Parathyroid adenoma (tissue), 2 donors: ENCODE results near the gene PTGES3.

Source experiments
- H2AFZ ChIP-seq: fragments of 300-600 bp; sonication (generic); one replicate; pipeline ENCODE4 v1.7.0; 2017; ENCODE audit warnings: antibody characterized with exemption, mild to moderate bottlenecking
- H3K27ac ChIP-seq: fragments of 300-600 bp; sonication (generic); one replicate; pipeline ENCODE4 v1.7.0; 2017
- H3K27me3 ChIP-seq: fragments of 300-600 bp; sonication (generic); one replicate; pipeline ENCODE4 v1.7.0; 2017; ENCODE audit warnings: low read length; ENCODE audit not compliant: control insufficient read depth, insufficient read depth
- H3K36me3 ChIP-seq: fragments of 300-600 bp; sonication (generic); one replicate; pipeline ENCODE4 v1.7.0; 2017; ENCODE audit warnings: low read length; ENCODE audit not compliant: control insufficient read depth, insufficient read depth
- H3K4me1 ChIP-seq: fragments of 300-600 bp; sonication (generic); one replicate; pipeline ENCODE4 v1.7.0; 2017; ENCODE audit warnings: control low read depth
- H3K4me2 ChIP-seq: fragments of 300-600 bp; sonication (generic); one replicate; pipeline ENCODE4 v1.7.0; 2017; ENCODE audit warnings: low read length
- H3K4me3 ChIP-seq: fragments of 300-600 bp; sonication (generic); one replicate; pipeline ENCODE4 v1.7.0; 2017; ENCODE audit warnings: low read depth, low read length
- H3K79me2 ChIP-seq: fragments of 300-600 bp; sonication (generic); one replicate; pipeline ENCODE4 v1.7.0; 2017; ENCODE audit warnings: control low read depth
- H3K9ac ChIP-seq: fragments of 300-600 bp; sonication (generic); one replicate; pipeline ENCODE4 v1.7.0; 2017; ENCODE audit warnings: mild to moderate bottlenecking
- H3K9me3 ChIP-seq: fragments of 300-600 bp; sonication (generic); one replicate; pipeline ENCODE4 v1.7.0; 2017; ENCODE audit warnings: low read length; ENCODE audit not compliant: control insufficient read depth
- TF ChIP-seq, protein P1 (sequence below): fragments of 300-600 bp; sonication (generic); IDR thresholded peaks from one replicate; pipeline ENCODE4 v1.7.0; 2017; ENCODE audit warnings: antibody characterized with exemption, mild to moderate bottlenecking
- donor health status: primary hyperparathyroidism.

PTGES3 gene

DNA sequence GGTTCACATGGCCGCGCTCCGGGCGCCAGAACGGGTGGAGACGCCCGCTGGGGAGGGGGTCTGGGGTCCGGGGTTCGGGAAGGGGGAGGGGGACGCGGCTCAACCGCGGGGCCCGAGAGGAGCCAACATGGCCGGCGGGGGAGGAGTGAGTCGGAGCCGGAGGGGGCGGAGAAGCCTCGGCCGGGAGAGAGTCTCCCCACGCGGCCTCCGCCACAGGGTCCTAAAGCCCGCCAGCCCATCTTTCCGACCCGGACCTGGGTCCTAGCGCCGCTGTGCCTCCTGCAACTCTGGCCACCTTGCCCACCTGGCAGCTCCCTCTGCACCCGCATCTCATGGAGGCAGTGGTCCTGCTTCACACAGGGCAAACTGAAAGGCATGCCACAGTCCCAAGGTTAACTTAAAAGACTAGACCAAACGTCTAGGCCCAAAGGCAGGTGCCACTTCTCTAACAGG is 57.9 kb downstream of the PTGES3 start, which contains the start of gene BAZ2A:
BAZ2A (minus strand) TSS at position 147 of the 453 bp plus-strand sequence. CDS start 12,796 bp downstream, outside the sequence.
- TF ChIP-seq, protein P1, sequence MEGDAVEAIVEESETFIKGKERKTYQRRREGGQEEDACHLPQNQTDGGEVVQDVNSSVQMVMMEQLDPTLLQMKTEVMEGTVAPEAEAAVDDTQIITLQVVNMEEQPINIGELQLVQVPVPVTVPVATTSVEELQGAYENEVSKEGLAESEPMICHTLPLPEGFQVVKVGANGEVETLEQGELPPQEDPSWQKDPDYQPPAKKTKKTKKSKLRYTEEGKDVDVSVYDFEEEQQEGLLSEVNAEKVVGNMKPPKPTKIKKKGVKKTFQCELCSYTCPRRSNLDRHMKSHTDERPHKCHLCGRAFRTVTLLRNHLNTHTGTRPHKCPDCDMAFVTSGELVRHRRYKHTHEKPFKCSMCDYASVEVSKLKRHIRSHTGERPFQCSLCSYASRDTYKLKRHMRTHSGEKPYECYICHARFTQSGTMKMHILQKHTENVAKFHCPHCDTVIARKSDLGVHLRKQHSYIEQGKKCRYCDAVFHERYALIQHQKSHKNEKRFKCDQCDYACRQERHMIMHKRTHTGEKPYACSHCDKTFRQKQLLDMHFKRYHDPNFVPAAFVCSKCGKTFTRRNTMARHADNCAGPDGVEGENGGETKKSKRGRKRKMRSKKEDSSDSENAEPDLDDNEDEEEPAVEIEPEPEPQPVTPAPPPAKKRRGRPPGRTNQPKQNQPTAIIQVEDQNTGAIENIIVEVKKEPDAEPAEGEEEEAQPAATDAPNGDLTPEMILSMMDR, result no peak
- peak within 1 kb of the TSS; percentile 85 for H3K4me2 ChIP-seq
- peaks cover 41% of the 10 kb centered on the region for H3K79me2 ChIP-seq
- H3K4me1 ChIP-seq, result peaks cover 27% of the 10 kb centered on the region
- H3K9me3 ChIP-seq, result no peaks in the 10 kb centered on the region
- H3K9ac ChIP-seq, result peak within 1 kb of the TSS; percentile 96
- no peaks in the 10 kb centered on the region for H3K27me3 ChIP-seq
- peak within 1 kb of the TSS; percentile 95 for H3K4me3 ChIP-seq
- H3K27ac ChIP-seq, result peak within 1 kb of the TSS; percentile 89
- H2AFZ ChIP-seq, result peak within 1 kb of the TSS; percentile 76
- H3K36me3 ChIP-seq, result no peaks in the 10 kb centered on the region

DNA sequence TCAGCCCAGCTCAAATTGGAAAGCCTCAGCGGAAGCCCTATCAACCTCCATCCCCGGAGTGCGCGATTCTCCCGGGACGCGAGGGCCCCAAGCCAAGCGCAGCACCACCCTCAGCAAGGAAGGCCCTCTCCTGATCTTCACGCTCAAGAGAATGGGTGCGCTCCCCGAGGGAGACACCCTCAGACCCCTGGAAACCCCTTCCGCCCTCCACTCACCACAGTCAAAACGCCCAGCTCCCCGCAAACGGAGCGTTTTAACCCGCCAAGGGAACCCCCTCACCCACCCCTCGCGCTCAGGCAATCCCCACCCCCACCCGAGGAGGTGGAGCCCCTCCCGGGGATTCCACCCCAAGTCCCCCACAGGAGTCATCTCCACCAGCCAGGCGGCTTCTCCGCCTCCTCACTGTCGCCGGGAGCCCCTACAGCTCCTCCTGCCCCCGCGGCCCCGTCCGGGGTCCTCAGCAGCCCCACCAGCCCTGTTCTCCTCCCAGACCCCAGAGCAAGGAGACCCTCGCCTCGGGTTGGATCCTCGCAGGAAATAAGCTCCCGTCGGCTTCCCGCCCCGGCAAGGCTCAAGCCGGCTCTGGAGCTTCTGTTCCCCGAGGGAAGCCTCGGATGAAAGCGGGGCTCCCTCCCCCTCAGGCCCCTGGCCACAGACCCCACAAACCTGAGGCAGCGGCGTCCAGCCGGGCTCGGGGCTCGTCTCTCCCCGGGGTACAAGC is 58.5 kb downstream of the PTGES3 start:
- peaks cover 27% of the 10 kb centered on the region for H3K4me1 ChIP-seq
- no peaks in the 10 kb centered on the region for H3K27me3 ChIP-seq
- no peaks in the 10 kb centered on the region for H3K36me3 ChIP-seq
- peak overlapping the region; percentile 95 for H3K4me3 ChIP-seq
- peak overlapping the region; percentile 76 for H2AFZ ChIP-seq
- peak overlapping the region; percentile 96 for H3K9ac ChIP-seq
- peaks cover 47% of the 10 kb centered on the region for H3K79me2 ChIP-seq
- TF ChIP-seq, protein P1, result no peak
- no peaks in the 10 kb centered on the region for H3K9me3 ChIP-seq
- peak overlapping the region; percentile 89 for H3K27ac ChIP-seq
- H3K4me2 ChIP-seq, result peak overlapping the region; percentile 85

DNA sequence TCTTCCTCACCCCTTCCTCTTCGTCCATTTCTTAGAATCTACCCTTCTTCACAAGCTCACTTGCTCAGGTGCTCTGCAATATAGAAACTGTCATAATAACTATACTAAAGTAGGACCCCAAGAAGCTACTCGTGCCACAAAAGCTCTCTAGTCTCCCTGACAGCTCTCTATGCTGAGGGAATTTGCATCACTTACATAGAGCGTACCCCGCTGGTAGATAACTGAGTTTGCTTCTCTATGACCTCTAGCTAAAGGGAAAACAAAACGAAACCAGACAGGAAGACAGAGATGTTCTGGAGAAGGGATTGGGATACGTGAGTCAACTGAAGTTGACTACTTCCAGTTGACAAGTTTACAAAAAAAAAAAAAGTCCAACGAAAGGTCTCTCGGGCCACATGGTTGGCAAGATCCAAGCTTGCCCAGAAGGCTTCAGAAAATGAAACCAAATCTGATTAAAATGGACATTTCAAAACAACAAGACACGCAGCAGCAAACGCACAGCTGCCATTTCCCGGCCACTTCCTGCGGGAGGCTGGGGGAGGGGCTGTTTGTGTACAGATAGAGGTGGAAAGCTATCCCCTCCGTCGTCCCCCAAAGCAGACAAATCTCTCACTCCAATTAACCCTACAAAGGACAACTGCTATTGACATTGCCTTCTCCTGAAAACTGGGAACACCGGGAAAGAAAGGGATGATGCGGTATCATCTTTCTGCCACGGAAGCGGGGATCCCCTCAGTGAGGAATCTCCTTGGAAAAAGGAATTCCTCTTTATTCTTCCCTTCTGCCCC is 59.2 kb downstream of the PTGES3 start:
- Histone ChIP-seq H3K79me2 (peaks cover 55% of the 10 kb centered on the region), H3K27me3 (no peaks in the 10 kb centered on the region), H3K36me3 (no peaks in the 10 kb centered on the region), H3K4me2 (peak overlapping the region; percentile 85), H3K9ac (peak overlapping the region; percentile 96), H3K27ac (peak overlapping the region; percentile 89), H2AFZ (peak overlapping the region; percentile 76), H3K4me3 (peak overlapping the region; percentile 95), H3K9me3 (no peaks in the 10 kb centered on the region), H3K4me1 (peaks cover 33% of the 10 kb centered on the region)
- TF ChIP-seq, protein P1, result no peak

DNA sequence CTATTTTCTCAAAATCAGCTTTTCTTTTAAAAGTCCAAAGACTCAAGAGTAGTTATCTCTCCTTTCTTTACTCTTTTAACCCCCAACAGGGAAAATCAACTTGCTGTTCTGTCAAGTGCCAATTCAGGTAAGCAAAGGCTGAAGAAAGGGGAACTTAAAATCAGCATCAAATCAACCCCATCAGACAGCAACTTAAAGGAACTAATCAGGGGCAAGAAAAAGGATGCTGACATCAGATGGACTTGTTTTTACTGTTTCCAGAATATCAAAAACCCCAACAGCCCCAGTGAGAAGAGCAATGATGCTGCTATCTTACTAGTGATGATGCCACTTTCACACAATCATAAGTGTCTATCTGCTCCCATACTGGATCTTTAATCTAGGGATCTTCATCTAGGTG is 61.4 kb downstream of the PTGES3 start:
- TF ChIP-seq, protein P1, result no peak
- Histone ChIP-seq H3K4me1 (peaks cover 23% of the 10 kb centered on the region), H2AFZ (no peak overlapping the region), H3K4me3 (no peak overlapping the region), H3K9me3 (no peaks in the 10 kb centered on the region), H3K4me2 (no peak overlapping the region), H3K79me2 (peaks cover 64% of the 10 kb centered on the region), H3K36me3 (no peaks in the 10 kb centered on the region), H3K27me3 (no peaks in the 10 kb centered on the region), H3K27ac (no peak overlapping the region), H3K9ac (no peak overlapping the region)
